RWPE1 (cell line): ENCODE measurements around the gene SENP1.

Source experiments
- CTCF ChIA-PET: fragments of 350-600 bp; sonication (Branson Sonifier 250); formaldehyde crosslinking; extraction: SDS; loops from one replicate; lab custom pipeline; 2021; lab: Yijun Ruan, JAX
- POLR2A ChIA-PET: fragments of 400-600 bp; formaldehyde crosslinking; extraction: SDS; loops from one replicate; lab custom pipeline; 2020; ENCODE audit warnings: antibody characterized with exemption; ENCODE audit not compliant: low non-redundant PET; lab: Yijun Ruan, JAX
- DNase-seq: peaks from one replicate; pipeline ENCODE4 v3.0.0; 2012; ENCODE audit warnings: low spot score
- H3K27ac ChIP-seq: fragments of 450-650 bp; 2 replicates; pipeline ENCODE4 v1.5.1; 2017
- CTCF ChIP-seq: fragments of 450-650 bp; conservative IDR thresholded peaks from 2 replicates; pipeline ENCODE4 v1.5.1; 2017; ENCODE audit warnings: low read depth, mild to moderate bottlenecking

Gene SENP1

GRCh38 chr12:48013287-48013686 is 92.6 kb downstream of the SENP1 start:
- POLR2A ChIA-PET: no interaction called here

GRCh38 chr12:48012070-48012469 is 93.8 kb downstream of the SENP1 start:
- ChIA-PET CTCF (interaction anchor here (0.7 kb wide), 1 partner anchor 58 kb away, joined by 3 read pairs; no protein-coding TSS in a partner anchor), POLR2A (interaction anchor here (0.6 kb wide), 1 partner anchor 36 kb away, joined by 3 read pairs; no protein-coding TSS in a partner anchor)
- DNase-seq: no peak
- H3K27ac ChIP-seq: no peak overlapping the region
- TF ChIP-seq CTCF: no peak

More at GRCh38 chr12:48013287-48013686, 92.6 kb downstream of the SENP1 start:
- no peak for DNase-seq
- no peak for TF ChIP-seq CTCF
- no peak overlapping the region for H3K27ac ChIP-seq
- CTCF ChIA-PET: interaction anchor here (0.8 kb wide), 1 partner anchor 176 kb away, joined by 3 read pairs; no protein-coding TSS in a partner anchor

- no peak for TF ChIP-seq CTCF
- H3K27ac ChIP-seq: no peak overlapping the region
- CTCF ChIA-PET: interaction anchor here (0.5 to 0.8 kb wide), 4 partner anchors 9 to 1204 kb away, joined by 3 to 4 read pairs (median 3); no protein-coding TSS in a partner anchor
- POLR2A ChIA-PET: no interaction called here
- DNase-seq: no peak
Measured at GRCh38 chr12:48010366-48010970, 95.4 kb downstream of the SENP1 start.

- TF ChIP-seq CTCF: no peak
- CTCF ChIA-PET: no interaction called here
- H3K27ac ChIP-seq: no peak overlapping the region
- no peak for DNase-seq
- POLR2A ChIA-PET: no interaction called here
Measured at GRCh38 chr12:48009471-48009870, 96.4 kb downstream of the SENP1 start.

GRCh38 chr12:48008950-48009349 is 96.9 kb downstream of the SENP1 start:
- no peak overlapping the region for H3K27ac ChIP-seq
- DNase-seq: no peak
- no peak for TF ChIP-seq CTCF
- POLR2A ChIA-PET: no interaction called here
- CTCF ChIA-PET: no interaction called here

- no peak for DNase-seq
- TF ChIP-seq CTCF: no peak
- CTCF ChIA-PET: interaction anchor here (0.6 kb wide), 1 partner anchor 78 kb away, joined by 3 read pairs; no protein-coding TSS in a partner anchor
- POLR2A ChIA-PET: no interaction called here
- no peak overlapping the region for H3K27ac ChIP-seq
Measured at GRCh38 chr12:48008349-48008748, 97.5 kb downstream of the SENP1 start.
